HG03066 (cell line): Measurements from ENCODE around the gene CLUH.
"Not testable (repeated sequence)": the region's sequence is repeated elsewhere in the genome, so short reads cannot be mapped to it uniquely, and the experiment has no call there.

Experiments
- ATAC-seq: cut with Tn5 transposase; IDR thresholded peaks from one replicate; pipeline ENCODE4 v1.9.1; 2021; ENCODE audit warnings: low read depth; ENCODE audit not compliant: unreplicated experiment

Gene CLUH

GRCh38 chr17:2701996-2702741 lies 9.4 kb downstream of the CLUH start:
- ATAC-seq = no peak

- ATAC-seq = no peak
Observed at GRCh38 chr17:2701161-2701995, 10.2 kb downstream of the CLUH start.

GRCh38 chr17:2700491-2701141 lies 10.9 kb downstream of the CLUH start:
- ATAC-seq = no peak

GRCh38 chr17:2700030-2700490 lies 11.5 kb downstream of the CLUH start:
- ATAC-seq = no peak

- not testable (repeated sequence) for ATAC-seq
Observed at GRCh38 chr17:2699216-2699805, 12.3 kb downstream of the CLUH start.

GRCh38 chr17:2697611-2698162 lies 13.9 kb downstream of the CLUH start:
- ATAC-seq = no peak

- ATAC-seq = no peak
Observed at GRCh38 chr17:2695961-2696760, 15.4 kb downstream of the CLUH start.

GRCh38 chr17:2695243-2695960 lies 16.2 kb downstream of the CLUH start:
- no peak for ATAC-seq

GRCh38 chr17:2694381-2695242 lies 17.0 kb downstream of the CLUH start:
- ATAC-seq = no peak

GRCh38 chr17:2693561-2694380 lies 17.8 kb downstream of the CLUH start:
- no peak for ATAC-seq

GRCh38 chr17:2692781-2693135 lies 18.8 kb downstream of the CLUH start:
- ATAC-seq = no peak

- ATAC-seq = no peak
Observed at GRCh38 chr17:2691965-2692780, 19.4 kb downstream of the CLUH start.

GRCh38 chr17:2691069-2691871 lies 20.3 kb downstream of the CLUH start:
- no peak for ATAC-seq

GRCh38 chr17:2690165-2691068 lies 21.1 kb downstream of the CLUH start:
- ATAC-seq = no peak
